Coronary artery (tissue), 2 donors: Measurements from ENCODE around the gene ZNF385B.

Experiments
- DNase-seq: peaks from one replicate; pipeline ENCODE4 v3.0.0-alpha.2; 2017; ENCODE audit warnings: low spot score
- H3K27ac ChIP-seq, 2 donors: fragments of 200-600 bp; sonication (generic); one replicate each; pipeline ENCODE4 v1.5.1; 2016 to 2019
- H3K4me3 ChIP-seq: fragments of 200-600 bp; sonication (generic); 2 replicates; pipeline ENCODE4 v1.5.1; 2016; ENCODE audit warnings: mild to moderate bottlenecking, moderate library complexity
- TF ChIP-seq, protein P1 (sequence below): fragments of 200-600 bp; sonication (generic); IDR thresholded peaks from one replicate; pipeline ENCODE4 v1.5.1; 2019; ENCODE audit warnings: antibody characterized with exemption

Gene ZNF385B

DNA sequence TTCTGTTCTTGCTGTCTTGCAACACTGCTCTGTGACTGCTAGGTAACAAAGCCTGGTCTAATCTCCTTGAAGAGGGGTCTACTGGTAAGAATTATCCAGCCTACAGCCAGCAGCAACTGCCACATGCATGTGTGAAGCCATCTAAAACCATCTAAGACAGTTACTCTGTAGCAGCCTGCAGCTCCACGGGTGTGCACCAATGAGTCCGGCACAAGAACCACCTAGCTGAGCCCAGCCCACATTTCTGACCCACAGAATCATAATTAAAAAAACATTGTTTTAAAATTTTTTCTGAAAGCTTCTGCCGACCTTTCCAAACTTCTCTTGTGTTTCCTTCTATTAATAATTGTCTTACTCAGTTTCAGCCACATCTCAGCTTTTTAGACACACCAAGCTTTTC is 102.8 kb downstream of the ZNF385B start:
- no peak for DNase-seq
- TF ChIP-seq, protein P1, sequence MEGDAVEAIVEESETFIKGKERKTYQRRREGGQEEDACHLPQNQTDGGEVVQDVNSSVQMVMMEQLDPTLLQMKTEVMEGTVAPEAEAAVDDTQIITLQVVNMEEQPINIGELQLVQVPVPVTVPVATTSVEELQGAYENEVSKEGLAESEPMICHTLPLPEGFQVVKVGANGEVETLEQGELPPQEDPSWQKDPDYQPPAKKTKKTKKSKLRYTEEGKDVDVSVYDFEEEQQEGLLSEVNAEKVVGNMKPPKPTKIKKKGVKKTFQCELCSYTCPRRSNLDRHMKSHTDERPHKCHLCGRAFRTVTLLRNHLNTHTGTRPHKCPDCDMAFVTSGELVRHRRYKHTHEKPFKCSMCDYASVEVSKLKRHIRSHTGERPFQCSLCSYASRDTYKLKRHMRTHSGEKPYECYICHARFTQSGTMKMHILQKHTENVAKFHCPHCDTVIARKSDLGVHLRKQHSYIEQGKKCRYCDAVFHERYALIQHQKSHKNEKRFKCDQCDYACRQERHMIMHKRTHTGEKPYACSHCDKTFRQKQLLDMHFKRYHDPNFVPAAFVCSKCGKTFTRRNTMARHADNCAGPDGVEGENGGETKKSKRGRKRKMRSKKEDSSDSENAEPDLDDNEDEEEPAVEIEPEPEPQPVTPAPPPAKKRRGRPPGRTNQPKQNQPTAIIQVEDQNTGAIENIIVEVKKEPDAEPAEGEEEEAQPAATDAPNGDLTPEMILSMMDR, result no peak
- Histone ChIP-seq H3K27ac (no peak overlapping the region), H3K4me3 (no peak overlapping the region)

DNA sequence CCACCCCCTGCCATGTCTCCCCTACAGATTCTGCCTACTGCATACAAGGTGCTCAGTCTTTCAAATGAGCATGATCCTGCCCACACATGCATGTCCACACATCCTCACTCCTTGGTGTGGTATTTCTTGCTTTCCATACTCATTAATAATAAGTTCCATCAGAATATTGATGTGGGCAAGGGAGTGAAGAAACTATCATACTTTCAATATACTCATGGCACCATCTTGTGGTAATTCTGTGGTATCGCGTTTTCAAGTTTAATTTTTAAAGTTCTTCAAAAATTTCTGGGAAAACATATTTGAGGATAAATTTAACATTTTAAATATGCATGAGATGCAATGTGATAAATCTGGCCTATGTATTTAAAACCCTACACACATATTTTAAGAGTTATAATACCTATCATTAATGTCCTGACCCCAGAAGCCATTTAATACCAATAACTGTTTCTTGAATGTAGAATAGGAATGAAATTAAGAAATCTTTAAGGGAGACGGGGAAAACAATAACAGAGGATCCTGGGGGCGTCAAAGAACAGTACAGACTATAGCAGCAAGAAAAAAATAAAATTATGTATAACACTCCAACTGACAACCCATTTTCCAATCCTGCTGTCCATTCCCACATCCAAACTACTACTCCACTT is 110.1 kb downstream of the ZNF385B start:
- TF ChIP-seq, protein P1, result peak; percentile 66
- no peak overlapping the region for H3K4me3 ChIP-seq
- DNase-seq, result no peak
- H3K27ac ChIP-seq, result no peak overlapping the region

DNA sequence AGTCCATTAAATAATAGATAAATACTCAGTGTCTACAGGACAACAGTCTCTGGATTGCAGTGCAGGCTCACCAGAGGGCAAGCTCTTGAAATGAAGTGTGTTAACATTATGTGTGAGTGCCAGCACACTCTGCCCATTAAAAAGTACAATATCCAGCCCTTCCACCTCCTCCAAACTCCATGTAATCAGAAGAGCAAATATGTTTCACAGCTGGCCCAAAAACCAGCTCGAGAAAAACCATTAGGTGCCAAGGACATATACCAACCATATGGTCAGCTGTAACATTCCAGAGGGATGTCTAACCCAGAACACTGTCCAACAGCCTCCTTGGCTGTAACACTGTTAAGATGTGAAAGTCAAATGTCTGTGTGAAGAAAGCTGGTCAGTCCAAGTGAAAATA is 112.2 kb downstream of the ZNF385B start:
- no peak overlapping the region for H3K27ac ChIP-seq
- TF ChIP-seq, protein P1, result no peak
- no peak overlapping the region for H3K4me3 ChIP-seq
- no peak for DNase-seq

DNA sequence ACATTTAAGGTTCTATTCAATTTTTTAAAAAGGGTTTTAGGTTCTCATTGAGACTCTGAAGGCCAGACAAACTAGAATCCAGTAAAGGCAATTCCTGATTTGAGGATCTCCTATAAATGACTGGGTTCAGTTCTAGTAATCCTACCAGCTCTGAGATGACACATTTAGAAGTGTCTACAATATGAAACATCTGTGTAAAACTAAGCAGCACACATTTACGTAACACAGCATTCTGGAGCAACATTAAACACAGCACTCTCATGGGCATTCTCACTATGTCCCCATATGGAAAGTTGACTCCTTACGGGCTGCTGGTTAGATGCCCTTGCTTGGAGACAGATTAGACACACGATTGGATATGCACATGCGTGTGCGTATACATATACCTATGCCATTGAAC is 114.4 kb downstream of the ZNF385B start:
- DNase-seq, result no peak
- Histone ChIP-seq H3K4me3 (no peak overlapping the region), H3K27ac (no peak overlapping the region)
- TF ChIP-seq, protein P1, result no peak

DNA sequence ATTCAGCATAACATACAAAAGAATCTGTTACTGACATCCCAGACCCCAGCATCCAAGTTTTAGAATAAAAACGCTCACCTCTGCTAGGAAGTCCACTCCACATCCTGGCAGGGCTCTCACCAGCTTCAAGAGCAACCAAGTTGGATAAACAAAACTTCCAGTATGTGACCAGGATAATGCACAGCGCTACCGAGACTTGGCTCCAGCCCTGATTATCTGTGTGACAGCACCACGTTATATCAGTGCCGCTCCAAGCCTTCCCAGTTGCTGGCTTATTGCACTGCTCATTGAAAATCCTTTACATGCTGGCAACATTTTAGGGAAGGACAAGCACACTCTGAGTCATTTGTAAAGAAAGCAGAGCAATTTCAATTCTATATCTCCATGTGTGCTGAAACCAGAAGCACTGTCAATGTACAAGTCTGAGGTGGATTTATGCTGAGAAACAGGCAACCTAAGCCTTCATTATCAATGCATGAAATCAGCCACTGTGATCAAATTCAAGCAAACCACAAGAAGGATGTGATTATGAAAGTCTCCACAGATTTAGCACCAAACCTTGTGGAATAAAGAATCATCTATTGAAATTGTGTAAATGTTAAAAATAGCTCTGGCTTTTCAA is 115.7 kb downstream of the ZNF385B start:
- H3K4me3 ChIP-seq, result no peak overlapping the region
- TF ChIP-seq, protein P1, result no peak
- no peak overlapping the region for H3K27ac ChIP-seq
- no peak for DNase-seq

DNA sequence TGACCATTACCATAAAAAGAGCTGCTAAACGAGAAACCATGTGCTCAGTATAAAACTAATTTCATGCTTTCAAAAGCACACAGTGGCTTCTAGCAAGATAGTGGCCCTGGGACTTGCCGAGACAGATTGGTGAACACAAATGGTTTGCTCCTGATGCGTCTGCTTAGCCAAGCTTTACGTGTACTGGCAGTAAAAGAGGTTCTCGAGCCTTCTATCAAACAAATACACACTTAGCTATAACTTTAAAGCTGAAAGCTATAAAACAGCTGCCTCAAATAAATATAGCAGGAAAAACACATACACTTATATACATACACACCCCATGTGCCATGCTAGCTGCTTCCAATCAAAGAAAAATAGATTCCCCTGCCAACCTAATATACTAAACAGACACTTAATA is 117.0 kb downstream of the ZNF385B start:
- TF ChIP-seq, protein P1, result no peak
- Histone ChIP-seq H3K4me3 (no peak overlapping the region), H3K27ac (no peak overlapping the region)
- DNase-seq, result no peak

DNA sequence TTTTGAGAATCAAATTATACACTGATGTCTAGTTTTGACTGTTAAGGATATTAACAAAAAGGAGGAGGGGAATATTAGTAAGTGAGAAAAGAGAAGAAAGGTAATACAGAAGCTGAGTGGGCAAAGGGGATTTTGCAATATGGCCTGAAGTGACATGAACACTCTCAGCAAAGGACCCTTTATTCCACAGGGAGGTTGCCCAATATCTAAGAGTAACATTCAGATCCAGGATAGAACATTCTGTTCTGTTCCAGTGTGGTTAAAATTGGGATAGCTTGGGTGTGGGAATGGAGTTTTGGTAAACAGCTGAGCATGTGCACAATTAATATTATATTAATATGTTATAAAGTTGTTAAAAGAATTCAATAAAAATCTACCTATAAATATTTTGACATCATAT is 120.1 kb downstream of the ZNF385B start:
- Histone ChIP-seq H3K4me3 (no peak overlapping the region), H3K27ac (no peak overlapping the region)
- DNase-seq, result no peak
- TF ChIP-seq, protein P1, result no peak
